K562 (cell line): Measurements from ENCODE around the gene ARRDC5. TPM values are rescaled to one million over a fixed set of nuclear protein-coding genes. Genes with fewer than 3 reads are reported as not detected.
"Not testable (repeated sequence)": the region's sequence is repeated elsewhere in the genome, so short reads cannot be mapped to it uniquely, and the experiment has no call there.

Experiments used
- ATAC-seq: fragments of 200-7000 bp; cut with Tn5 transposase; 3 replicates; pipeline ENCODE4 v1.9.1; 2020; ENCODE audit warnings: moderate library complexity
- BruUV-seq: library from RNA; stranded (reverse); fragments of 400-500 nt; replicated peaks from 2 replicates; lab custom pipeline; 2021; lab: Mats Ljungman, UMichigan
- CTCF ChIA-PET: fragments of 300-600 bp; formaldehyde crosslinking; extraction: SDS; loops from one replicate; lab custom pipeline; 2021; ENCODE audit warnings: low intra/inter-chr PET ratio; lab: Yijun Ruan, JAX
- POLR2A ChIA-PET: fragments of 300-600, 350-650 bp; sonication (Branson Sonifier 250); formaldehyde crosslinking; extraction: SDS; loops from one replicate; lab custom pipeline; 2021; ENCODE audit warnings: antibody characterized with exemption, inconsistent platforms; lab: Yijun Ruan, JAX
- DNase-seq, 4 experiments: peaks; one replicate each; pipeline versions ENCODE4 v3.0.0 to v3.0.0-alpha.2; 2011 to 2018; ENCODE audit warnings: low spot score in 3 of 4, mixed read lengths in 3 of 4; ENCODE audit errors: extremely low read depth in 1 of 4
- FAIRE-seq: peaks from 2 replicates; lab custom pipeline; 2011; peaks lifted over from hg19 to GRCh38; lab: Jason Lieb, UNC
- H2AFZ ChIP-seq: 2 replicates; pipeline ENCODE4 v1.6.0; 2011; ENCODE audit warnings: low read depth, low read length, control low read depth, inconsistent platforms
- H3K27ac ChIP-seq: fragments of 200-600 bp; 3 replicates; pipeline ENCODE4 v1.8.0; 2011; ENCODE audit warnings: low read depth, mild to moderate bottlenecking, control low read depth, inconsistent platforms, low read length, moderate library complexity, mixed read lengths; ENCODE audit errors: extremely low read depth
- H3K27me3 ChIP-seq, 2 experiments: fragments of 300-600 bp in 1 of 2; 2 replicates in 1 of 2; 3 replicates in 1 of 2; pipeline versions ENCODE4 v1.6.0 to v1.8.0; 2011; ENCODE audit warnings: inconsistent platforms in 2 of 2, low read length in 2 of 2, mild to moderate bottlenecking in 1 of 2, mixed read lengths in 1 of 2, moderate library complexity in 1 of 2; ENCODE audit not compliant: control insufficient read depth in 2 of 2, insufficient read depth in 2 of 2
- H3K36me3 ChIP-seq: fragments of 300-600 bp; 3 replicates; pipeline ENCODE4 v1.8.0; 2011; ENCODE audit warnings: mild to moderate bottlenecking, low read length, inconsistent platforms; ENCODE audit not compliant: control insufficient read depth, insufficient read depth
- H3K4me1 ChIP-seq, 2 experiments: fragments of 200-600 bp in 1 of 2; replicated peaks in 1 of 2; 2 replicates in 1 of 2; 3 replicates in 1 of 2; pipeline versions ENCODE4 v1.5.1 to v1.8.0; 2011; ENCODE audit warnings: inconsistent platforms in 2 of 2, low read length in 2 of 2, mild to moderate bottlenecking in 1 of 2, mixed read lengths in 1 of 2, moderate library complexity in 1 of 2; ENCODE audit not compliant: control insufficient read depth in 2 of 2, insufficient read depth in 2 of 2
- H3K4me2 ChIP-seq: 2 replicates; pipeline ENCODE4 v1.6.1; 2011; ENCODE audit warnings: low read length, control low read depth, inconsistent platforms, mixed read lengths; ENCODE audit not compliant: insufficient read depth
- H3K4me3 ChIP-seq: fragments of 200-600 bp; sonication (generic), shearing (Covaris generic); 2 replicates; pipeline ENCODE4 v1.5.1; 2016; ENCODE audit warnings: control low read depth, inconsistent platforms
- H3K79me2 ChIP-seq: fragments of 200-600 bp; 3 replicates; pipeline ENCODE4 v1.8.0; 2011; ENCODE audit warnings: low read length, inconsistent platforms; ENCODE audit not compliant: control insufficient read depth, insufficient read depth
- H3K9ac ChIP-seq, 2 experiments: 2 replicates each; pipeline versions ENCODE4 v1.6.0 to v1.6.1; 2011; ENCODE audit warnings: low read depth in 2 of 2, low read length in 2 of 2, control low read depth in 1 of 2, inconsistent platforms in 1 of 2, mild to moderate bottlenecking in 1 of 2, mixed read lengths in 1 of 2; ENCODE audit not compliant: insufficient read depth in 1 of 2
- H3K9me1 ChIP-seq: one replicate; pipeline ENCODE4 v1.6.0; 2011; ENCODE audit warnings: inconsistent platforms, mild to moderate bottlenecking, low read length, moderate library complexity; ENCODE audit not compliant: control insufficient read depth, insufficient read depth
- H3K9me3 ChIP-seq: replicated peaks from 2 replicates; pipeline ENCODE4 v1.5.1; 2011; ENCODE audit warnings: low read depth, low read length, inconsistent platforms; ENCODE audit not compliant: control insufficient read depth, insufficient read depth
- H4K20me1 ChIP-seq: replicated peaks from 2 replicates; pipeline ENCODE4 v1.6.1; 2011; ENCODE audit warnings: low read length, inconsistent platforms, mixed read lengths; ENCODE audit not compliant: control insufficient read depth, insufficient read depth
- EGR1 ChIP-seq: fragments of 450-650 bp; conservative IDR thresholded peaks from 2 replicates; pipeline ENCODE4 v1.6.1; 2017; ENCODE audit warnings: mild to moderate bottlenecking
- EHMT2 ChIP-seq: fragments of 450-650 bp; IDR thresholded peaks from 2 replicates; pipeline ENCODE4 v1.6.1; 2018; ENCODE audit warnings: antibody characterized with exemption
- ETV1 ChIP-seq: fragments of 450-650 bp; conservative IDR thresholded peaks from 2 replicates; pipeline ENCODE4 v1.6.1; 2016; ENCODE audit warnings: missing genetic modification characterization, control low read depth, low read depth, missing compliant biosample characterization
- KLF1 ChIP-seq: fragments of 450-650 bp; IDR thresholded peaks from 2 replicates; pipeline ENCODE4 v1.6.1; 2016; ENCODE audit warnings: missing genetic modification characterization, missing compliant biosample characterization
- MGA ChIP-seq: fragments of 450-650 bp; IDR thresholded peaks from 2 replicates; pipeline ENCODE4 v1.6.1; 2016; ENCODE audit warnings: mild to moderate bottlenecking, moderate library complexity
- NR2C2 ChIP-seq, 2 experiments: fragments of 200-800 bp in 1 of 2; sonication (Bioruptor generic) in 1 of 2; sonication (generic) in 1 of 2; formaldehyde crosslinking in 1 of 2; IDR thresholded peaks; 2 replicates each; pipeline versions ENCODE4 v1.6.1 to v1.8.0; 2016 to 2022; ENCODE audit warnings: mild to moderate bottlenecking in 1 of 2, missing compliant biosample characterization in 1 of 2, missing genetic modification characterization in 1 of 2, missing genetic modification reagents in 1 of 2
- POLR2B ChIP-seq: fragments of 450-650 bp; IDR thresholded peaks from 2 replicates; pipeline ENCODE4 v1.6.1; 2018; ENCODE audit warnings: low read depth; ENCODE audit not compliant: partially characterized antibody
- TBP ChIP-seq: optimal IDR thresholded peaks from 2 replicates; pipeline ENCODE3; 2011; ENCODE audit warnings: low read depth, low read length, improper control_type of control experiment
- TRIM28 ChIP-seq: fragments of 450-650 bp; IDR thresholded peaks from 2 replicates; pipeline ENCODE4 v1.6.1; 2017
- ZNF165 ChIP-seq: fragments of 250-450 bp; sonication (Bioruptor Pico); IDR thresholded peaks from 2 replicates; pipeline ENCODE4 v1.4.0; 2020; ENCODE audit warnings: borderline replicate concordance
- WGBS: fragments of 100-300 bp; shearing (Covaris generic); methylation state at CpG from one replicate; pipeline ENCODE4 v1.1.6; 2016; ENCODE audit warnings: low coverage, mixed read lengths; ENCODE audit not compliant: insufficient coverage; ENCODE audit errors: missing lambda C conversion rate; 5-methylcytosine and 5-hydroxymethylcytosine counted together
- in situ Hi-C: fragments of 300-500 bp; cut with MboI; formaldehyde crosslinking; loops from 4 replicates; pipeline ENCODE4 v1.15.0; 2018; ENCODE audit warnings: inconsistent platforms, mixed read lengths
- intact Hi-C: fragments of 100-400 bp; cut with micrococcal nuclease; formaldehyde crosslinking; loops from 2 replicates; pipeline ENCODE4 v1.14.2; 2022
- polyA plus RNA-seq, 8 experiments: library from polyadenylated mRNA; depleted of rRNA in 4 of 8; stranded (reverse) in 5 of 8; unstranded in 3 of 8; fragments of >200 nt; fragmentation: Nextera tagmentation in 2 of 8; fragmentation: Illumina TruSeq in 1 of 8; extraction: Ambion mirVana in 2 of 8; extraction: Trizol in 1 of 8; gene quantifications; 2 replicates each; pipeline versions ENCODE4 v1.2.1 to v1.2.3, GENCODE V29; 2011 to 2014; ENCODE audit warnings: inconsistent platforms in 1 of 8, missing spikeins in 1 of 8
- total RNA-seq, 7 experiments: library from RNA; depleted of rRNA in 6 of 7; stranded (reverse); fragments of >200 nt in 6 of 7; fragmentation: Illumina TruSeq in 2 of 7; extraction: Trizol in 2 of 7; gene quantifications; 2 replicates each; pipeline versions ENCODE4 v1.2.1 to v1.2.3, GENCODE V29; 2011 to 2021; ENCODE audit warnings: low replicate concordance in 1 of 7

The ARRDC5 gene
- total and polyA plus RNA-seq, 9 of the 15 experiments (the other 6 are each of a cell fraction or from before 2014, with no cell fraction given), result not detected

DNA sequence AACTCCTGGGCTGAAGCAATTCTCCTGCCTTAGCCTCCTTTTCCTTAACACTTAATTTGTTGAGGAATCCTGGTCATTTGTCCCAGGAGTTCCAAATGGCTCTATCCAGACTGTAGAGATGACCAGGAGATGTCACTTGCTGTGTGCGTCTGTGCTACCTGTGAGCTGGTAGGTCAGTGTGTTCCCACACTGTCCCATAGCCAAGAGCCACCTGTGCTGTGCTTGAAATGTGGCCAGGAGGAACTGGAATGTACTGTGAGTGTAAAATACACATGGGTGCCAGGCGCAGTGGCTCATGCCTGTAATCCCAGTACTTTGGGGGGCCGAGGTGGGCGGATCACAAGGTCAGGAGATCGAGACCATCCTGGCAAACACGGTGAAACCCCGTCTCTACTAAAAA is 36.8 kb upstream of the ARRDC5 start (continued):
- TF ChIP-seq MGA (no peak), POLR2B (no peak), TRIM28 (no peak), EHMT2 (no peak), EGR1 (no peak), NR2C2 (CRISPR knock-in tag; IDR thresholded peaks at IDR 0.05) (no peak), NR2C2 (tag; IDR thresholded peaks at IDR 0.05) (no peak), KLF1 (tag) (no peak), TBP (no peak), ETV1 (no peak), ZNF165 (no peak)

DNA sequence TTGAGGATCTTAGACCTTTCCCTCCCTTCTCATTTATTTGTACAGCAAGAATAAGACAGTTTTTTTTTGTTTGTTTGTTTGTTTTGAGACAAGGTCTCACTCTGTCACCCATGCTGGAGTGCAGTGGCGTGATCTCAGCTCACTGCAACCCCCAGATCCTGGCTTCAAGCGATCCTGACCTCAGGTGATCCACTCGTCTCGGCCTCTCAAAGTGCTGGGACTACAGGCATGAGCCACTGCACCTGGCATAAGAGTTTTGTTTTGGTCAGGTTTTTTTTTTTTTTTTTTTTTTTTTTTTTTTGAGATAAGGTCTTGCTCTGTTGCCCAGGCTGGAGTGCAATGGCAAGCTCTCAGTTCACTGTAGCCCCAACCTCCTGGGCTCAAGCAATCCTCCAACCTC is 35.8 kb upstream of the ARRDC5 start:
- H3K4me3 ChIP-seq, CTCF ChIA-PET, ATAC-seq, in situ Hi-C loops, H4K20me1 ChIP-seq, H3K4me2 ChIP-seq, intact Hi-C loops, DNase-seq, H3K27me3 ChIP-seq, BruUV-seq, H3K9ac ChIP-seq, H3K9me3 ChIP-seq, FAIRE-seq, H3K4me1 ChIP-seq, H3K27ac ChIP-seq, H3K9me1 ChIP-seq, H2AFZ ChIP-seq, H3K79me2 ChIP-seq: not testable (repeated sequence)
- H3K36me3 ChIP-seq, result peaks cover 83% of the 10 kb centered on the region; the same call in 2 of the 3 replicates
- WGBS, result 100% methylated on average over 4 of the region's 4 CpGs
- POLR2A ChIA-PET, result interaction anchor here (0.7 to 1.4 kb wide), 3 partner anchors 9 to 30 kb away, joined by 3 read pairs; partner anchors contain the start of gene KDM4B
